Effector memory CD8-positive, alpha-beta T cell (primary cell): ENCODE data around the gene SCRN3.
"Not testable (repeated sequence)": the region's sequence is repeated elsewhere in the genome, so short reads cannot be mapped to it uniquely, and the experiment has no call there.

Experiments used
- ATAC-seq: fragments of 150-1000 bp; cut with Tn5 transposase; replicated peaks from 2 replicates; pipeline ENCODE4 v1.10.0; 2021; ENCODE audit warnings: mild to moderate bottlenecking, moderate library complexity
- DNase-seq, 3 experiments: peaks; one replicate each; pipeline ENCODE4 v3.0.0; 2021
- H3K27ac Mint-ChIP-seq, 2 donors: one replicate each; pipeline ENCODE4 v1.8.0; 2022; ENCODE audit warnings: mild to moderate bottlenecking in 2 of 2, mixed read lengths in 2 of 2, moderate library complexity in 2 of 2
- H3K27me3 Mint-ChIP-seq, 2 donors: one replicate each; pipeline ENCODE4 v1.8.0; 2022; ENCODE audit warnings: mixed read lengths in 2 of 2
- H3K36me3 Mint-ChIP-seq: one replicate; pipeline ENCODE4 v1.8.0; 2022; ENCODE audit warnings: mild to moderate bottlenecking, moderate library complexity, mixed read lengths; ENCODE audit not compliant: insufficient read depth
- H3K4me1 Mint-ChIP-seq, 2 donors: one replicate each; pipeline ENCODE4 v1.8.0; 2022; ENCODE audit warnings: low read depth in 2 of 2, mixed read lengths in 2 of 2
- H3K4me3 Mint-ChIP-seq, 2 donors: one replicate each; pipeline ENCODE4 v1.8.0; 2022; ENCODE audit warnings: mild to moderate bottlenecking in 2 of 2, mixed read lengths in 2 of 2, moderate library complexity in 2 of 2
- H3K9me3 Mint-ChIP-seq, 2 donors: one replicate each; pipeline ENCODE4 v1.8.0; 2022; ENCODE audit warnings: mixed read lengths in 2 of 2

Gene SCRN3

GRCh38 chr2:174385201-174385600 lies 10.3 kb upstream of the SCRN3 start:
- Mint-ChIP-seq H3K27ac (no peak overlapping the region), H3K4me1 (peaks cover 14 to 24% of the 10 kb centered on the region in 2 donors), H3K9me3 (no peaks in the 10 kb centered on the region), H3K36me3 (peaks cover 84% of the 10 kb centered on the region), H3K27me3 (no peaks in the 10 kb centered on the region), H3K4me3 (no peak overlapping the region)
- DNase-seq, result no peak
- ATAC-seq, result no peak

- H3K4me1 Mint-ChIP-seq, result peaks cover 27 to 48% of the 10 kb centered on the region in 2 donors
- H3K4me3 Mint-ChIP-seq, DNase-seq, H3K27ac Mint-ChIP-seq, ATAC-seq, H3K9me3 Mint-ChIP-seq, H3K27me3 Mint-ChIP-seq: not testable (repeated sequence)
- peaks cover 66% of the 10 kb centered on the region for H3K36me3 Mint-ChIP-seq
Observed at GRCh38 chr2:174388706-174389105, 6.8 kb upstream of the SCRN3 start.

GRCh38 chr2:174389542-174389941 lies 6.0 kb upstream of the SCRN3 start:
- H3K27me3 Mint-ChIP-seq, result no peaks in the 10 kb centered on the region
- ATAC-seq (no peak), DNase-seq (no peak)
- H3K27ac Mint-ChIP-seq, result no peak overlapping the region
- H3K4me3 Mint-ChIP-seq, result no peak overlapping the region
- H3K9me3 Mint-ChIP-seq, result no peaks in the 10 kb centered on the region
- H3K36me3 Mint-ChIP-seq, result peaks cover 64% of the 10 kb centered on the region
- H3K4me1 Mint-ChIP-seq, result peaks cover 27 to 51% of the 10 kb centered on the region in 2 donors

- not testable (repeated sequence) for H3K27ac Mint-ChIP-seq, H3K4me3 Mint-ChIP-seq, ATAC-seq, H3K9me3 Mint-ChIP-seq, DNase-seq, H3K27me3 Mint-ChIP-seq
- Mint-ChIP-seq H3K4me1 (peaks cover 25 to 54% of the 10 kb centered on the region in 2 donors), H3K36me3 (peaks cover 57% of the 10 kb centered on the region)
Observed at GRCh38 chr2:174390303-174390702, 5.2 kb upstream of the SCRN3 start.

GRCh38 chr2:174392706-174393105 lies 2.8 kb upstream of the SCRN3 start:
- ATAC-seq (no peak), DNase-seq (no peak)
- Mint-ChIP-seq H3K36me3 (peaks cover 39% of the 10 kb centered on the region), H3K27ac (peak overlapping the region in 1 of 2 donors; percentile 42), H3K4me3 (peak overlapping the region in 1 of 2 donors; percentile 0), H3K27me3 (no peaks in the 10 kb centered on the region), H3K9me3 (no peaks in the 10 kb centered on the region), H3K4me1 (peaks cover 35 to 50% of the 10 kb centered on the region in 2 donors)

- peaks cover 16% of the 10 kb centered on the region for H3K36me3 Mint-ChIP-seq
- H3K4me1 Mint-ChIP-seq, result peaks cover 23 to 40% of the 10 kb centered on the region in 2 donors
- H3K27ac Mint-ChIP-seq, result peak overlapping the region; percentile 98 to 100
- H3K9me3 Mint-ChIP-seq, result no peaks in the 10 kb centered on the region
- H3K27me3 Mint-ChIP-seq, result no peaks in the 10 kb centered on the region
- ATAC-seq, result peak; percentile 46
- peak overlapping the region; percentile 96 to 97 for H3K4me3 Mint-ChIP-seq
- DNase-seq, result peak in 1 of 3 experiments; percentile 16
Observed at GRCh38 chr2:174395969-174396630, 570 bp downstream of the SCRN3 start.

- Mint-ChIP-seq H3K27me3 (no peaks in the 10 kb centered on the region), H3K4me3 (no peak overlapping the region), H3K36me3 (peaks cover 8% of the 10 kb centered on the region), H3K27ac (no peak overlapping the region), H3K9me3 (no peaks in the 10 kb centered on the region), H3K4me1 (peaks cover 17 to 29% of the 10 kb centered on the region in 2 donors)
- no peak for ATAC-seq
- DNase-seq, result no peak
Observed at GRCh38 chr2:174397773-174398172, 2.2 kb downstream of the SCRN3 start.

- no peaks in the 10 kb centered on the region for H3K9me3 Mint-ChIP-seq
- ATAC-seq, result no peak
- H3K27ac Mint-ChIP-seq, result no peak overlapping the region
- H3K4me3 Mint-ChIP-seq, result no peak overlapping the region
- peaks cover 8% of the 10 kb centered on the region for H3K36me3 Mint-ChIP-seq
- no peaks in the 10 kb centered on the region for H3K27me3 Mint-ChIP-seq
- DNase-seq, result no peak
- peaks cover 14 to 20% of the 10 kb centered on the region in 2 donors for H3K4me1 Mint-ChIP-seq
Observed at GRCh38 chr2:174399171-174399570, 3.6 kb downstream of the SCRN3 start.

GRCh38 chr2:174400853-174401252 lies 5.3 kb downstream of the SCRN3 start:
- no peak for ATAC-seq
- no peaks in the 10 kb centered on the region for H3K27me3 Mint-ChIP-seq

GRCh38 chr2:174403628-174404027 lies 8.1 kb downstream of the SCRN3 start:
- H3K27me3 Mint-ChIP-seq, result no peaks in the 10 kb centered on the region
- H3K36me3 Mint-ChIP-seq, result peaks cover 5% of the 10 kb centered on the region
- ATAC-seq (no peak), DNase-seq (no peak)
- H3K4me1 Mint-ChIP-seq, result peaks cover under 1 to 5% of the 10 kb centered on the region in 2 donors
- no peak overlapping the region for H3K27ac Mint-ChIP-seq
- no peak overlapping the region for H3K4me3 Mint-ChIP-seq
- H3K9me3 Mint-ChIP-seq, result no peaks in the 10 kb centered on the region

More at GRCh38 chr2:174400853-174401252, 5.3 kb downstream of the SCRN3 start:
- Mint-ChIP-seq H3K9me3 (no peaks in the 10 kb centered on the region), H3K27ac (no peak overlapping the region), H3K4me1 (peaks cover 8 to 13% of the 10 kb centered on the region in 2 donors), H3K4me3 (no peak overlapping the region), H3K36me3 (peaks cover 5% of the 10 kb centered on the region)
- DNase-seq, result no peak

GRCh38 chr2:174410039-174410438 lies 14.5 kb downstream of the SCRN3 start:
- ATAC-seq, H3K4me3 Mint-ChIP-seq: not testable (repeated sequence)

GRCh38 chr2:174412256-174412655 lies 16.7 kb downstream of the SCRN3 start:
- Mint-ChIP-seq H3K4me3 (no peak overlapping the region), H3K27me3 (no peaks in the 10 kb centered on the region), H3K4me1 (no peaks in the 10 kb centered on the region), H3K36me3 (peaks cover 4% of the 10 kb centered on the region), H3K9me3 (no peaks in the 10 kb centered on the region), H3K27ac (no peak overlapping the region)
- ATAC-seq (no peak), DNase-seq (no peak)

More at GRCh38 chr2:174410039-174410438, 14.5 kb downstream of the SCRN3 start:
- not testable (repeated sequence) for H3K9me3 Mint-ChIP-seq, H3K36me3 Mint-ChIP-seq, H3K27ac Mint-ChIP-seq, DNase-seq, H3K4me1 Mint-ChIP-seq, H3K27me3 Mint-ChIP-seq

GRCh38 chr2:174428214-174428613 lies 32.7 kb downstream of the SCRN3 start:
- no peaks in the 10 kb centered on the region for H3K9me3 Mint-ChIP-seq
- no peak for ATAC-seq
- H3K36me3 Mint-ChIP-seq, result peaks cover 7% of the 10 kb centered on the region
- H3K27ac Mint-ChIP-seq, result no peak overlapping the region
- no peak for DNase-seq
- no peak overlapping the region for H3K4me3 Mint-ChIP-seq
- H3K4me1 Mint-ChIP-seq, result no peaks in the 10 kb centered on the region
- no peaks in the 10 kb centered on the region for H3K27me3 Mint-ChIP-seq

GRCh38 chr2:174430066-174430465 lies 34.5 kb downstream of the SCRN3 start:
- no peaks in the 10 kb centered on the region for H3K9me3 Mint-ChIP-seq
- no peaks in the 10 kb centered on the region for H3K4me1 Mint-ChIP-seq
- H3K27me3 Mint-ChIP-seq, result no peaks in the 10 kb centered on the region
- H3K36me3 Mint-ChIP-seq, result peaks cover 3% of the 10 kb centered on the region
- DNase-seq (no peak), ATAC-seq (no peak)
- no peak overlapping the region for H3K4me3 Mint-ChIP-seq
- H3K27ac Mint-ChIP-seq, result no peak overlapping the region
